Spinal cord (tissue), 10 donors: ENCODE data around the gene SMIM7. TPM values are rescaled to one million over a fixed set of nuclear protein-coding genes. Genes with fewer than 3 reads are reported as not detected.

Source experiments
- DNase-seq, 6 donors: peaks; one replicate each; pipeline versions ENCODE4 v3.0.0 to v3.0.0-alpha.2; 2013 to 2015; ENCODE audit warnings: low spot score in 6 of 6, low read depth in 4 of 6
- H3K27ac ChIP-seq: one replicate; pipeline ENCODE4 v1.5.1; 2013; ENCODE audit warnings: low read depth, low read length, control low read depth
- H3K27me3 ChIP-seq: one replicate; pipeline ENCODE4 v1.6.1; 2013; ENCODE audit warnings: low read length; ENCODE audit not compliant: control insufficient read depth, insufficient read depth
- H3K36me3 ChIP-seq: one replicate; pipeline ENCODE4 v1.6.1; 2013; ENCODE audit warnings: low read length; ENCODE audit not compliant: control insufficient read depth, insufficient read depth
- H3K4me1 ChIP-seq: one replicate; pipeline ENCODE4 v1.6.1; 2013; ENCODE audit warnings: low read length; ENCODE audit not compliant: control insufficient read depth, insufficient read depth
- H3K4me3 ChIP-seq: one replicate; pipeline ENCODE4 v1.5.1; 2013; ENCODE audit warnings: low read depth, low read length, control low read depth
- H3K9me3 ChIP-seq: one replicate; pipeline ENCODE4 v1.6.1; 2013; ENCODE audit warnings: low read length; ENCODE audit not compliant: control insufficient read depth, insufficient read depth
- whole genome bisulfite sequencing: methylation state at CpG from one replicate; pipeline ENCODE4 v1.1.5; 2013; ENCODE audit warnings: missing lambda C conversion rate; ENCODE audit not compliant: insufficient coverage; 5-methylcytosine and 5-hydroxymethylcytosine counted together
- polyA plus RNA-seq, 2 donors: library from polyadenylated mRNA; unstranded; fragments of 120-200 nt; gene quantifications; one replicate each; pipeline ENCODE4 v1.2.1, GENCODE V29; 2013; ENCODE audit not compliant: insufficient read length in 2 of 2
- total RNA-seq, 2 donors: library from RNA; depleted of rRNA in 1 of 2; stranded (reverse); fragments of 120-200 nt in 1 of 2; fragments of >200 nt in 1 of 2; gene quantifications; one replicate each; pipeline versions ENCODE4 v1.2.3 to v1.2.4, GENCODE V29; 2013 to 2014
- donor health status: healthy.

The SMIM7 gene
- total and polyA plus RNA-seq, 4 donors, result 70.9 to 127 (median 104) TPM

DNA sequence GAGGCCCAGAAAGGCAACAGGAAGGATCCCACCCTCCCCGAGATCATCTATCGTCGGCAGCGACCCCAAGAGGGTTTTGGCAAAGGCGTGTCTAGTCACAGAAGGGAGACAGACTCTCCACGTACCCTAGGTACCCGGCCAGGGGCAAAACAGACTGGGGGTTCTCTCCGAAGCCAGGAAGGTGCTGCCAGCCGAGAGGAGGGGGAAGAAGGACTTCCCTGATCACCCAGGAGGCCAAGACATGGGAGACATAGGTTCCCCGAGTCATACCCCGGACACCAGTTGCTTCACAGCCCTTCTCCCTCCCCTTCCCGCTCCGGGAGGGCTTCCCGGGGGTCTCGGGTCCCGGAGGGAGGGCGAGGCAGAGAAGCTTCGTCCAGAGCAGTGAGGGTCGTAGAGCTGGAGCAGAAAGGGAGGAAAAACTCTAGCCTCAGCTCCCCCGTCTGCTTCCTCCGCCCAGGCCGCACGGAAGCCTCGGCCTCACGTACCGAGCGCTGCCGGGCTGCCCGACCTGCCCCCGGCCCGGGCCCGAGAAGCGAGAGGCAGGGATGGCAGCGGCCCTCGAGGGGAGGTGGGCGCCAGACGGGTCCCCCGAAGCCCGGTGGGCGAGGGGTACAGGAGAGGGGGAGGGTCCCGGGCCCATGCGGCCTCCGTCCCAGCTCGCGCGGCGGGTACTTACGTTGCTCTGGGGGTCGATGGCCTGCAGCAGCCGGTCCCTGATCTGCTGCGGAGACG lies 32.6 kb downstream of the SMIM7 start:
- Histone ChIP-seq H3K27me3 (no peaks in the 10 kb centered on the region), H3K36me3 (peaks cover 23% of the 10 kb centered on the region), H3K27ac (peak overlapping the region; percentile 69), H3K9me3 (no peaks in the 10 kb centered on the region), H3K4me3 (peak overlapping the region; percentile 74), H3K4me1 (peaks cover 21% of the 10 kb centered on the region)
- DNase-seq, result peak in 1 of 6 donors; percentile 11
- WGBS, result under 1% methylated on average over 45 of the region's 52 CpGs

- H3K4me1 ChIP-seq, result peaks cover 21% of the 10 kb centered on the region
- no peaks in the 10 kb centered on the region for H3K9me3 ChIP-seq
- H3K27me3 ChIP-seq, result no peaks in the 10 kb centered on the region
- no peak for DNase-seq
- peak overlapping the region; percentile 69 for H3K27ac ChIP-seq
- peaks cover 23% of the 10 kb centered on the region for H3K36me3 ChIP-seq
- WGBS, result 0% methylated on average over 2 of the region's 12 CpGs
- H3K4me3 ChIP-seq, result peak overlapping the region; percentile 74
Measured at GRCh38 chr19:16626796-16627192, 33.1 kb downstream of the SMIM7 start.

- no peak overlapping the region for H3K27ac ChIP-seq
- peaks cover 21% of the 10 kb centered on the region for H3K4me1 ChIP-seq
- H3K4me3 ChIP-seq, result no peak overlapping the region
- peaks cover 15% of the 10 kb centered on the region for H3K36me3 ChIP-seq
- no peaks in the 10 kb centered on the region for H3K27me3 ChIP-seq
- no peak for DNase-seq
- 82% methylated on average over 9 of the region's 16 CpGs for WGBS
- no peaks in the 10 kb centered on the region for H3K9me3 ChIP-seq
Measured at GRCh38 chr19:16625163-16625958, 34.6 kb downstream of the SMIM7 start.

DNA sequence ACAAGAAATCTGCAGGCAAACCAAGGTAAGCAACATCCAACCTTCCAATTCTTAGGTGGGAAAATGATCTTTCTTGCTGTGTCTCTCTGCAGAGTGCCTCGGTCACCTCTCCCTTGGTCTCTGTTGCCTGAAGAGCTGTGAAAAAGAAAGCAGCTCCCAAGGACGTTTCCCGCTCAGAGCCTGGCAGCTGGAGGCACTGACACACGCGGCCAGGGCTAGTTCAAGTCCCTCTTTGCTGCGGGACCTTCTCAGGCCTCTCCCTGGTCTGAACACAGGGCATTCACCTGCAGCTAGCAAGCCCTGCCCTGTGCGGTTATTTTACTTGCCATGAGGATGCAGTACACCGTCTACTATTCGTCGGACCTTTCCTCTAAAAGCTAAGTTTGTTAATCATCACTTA lies 35.7 kb downstream of the SMIM7 start:
- no peak overlapping the region for H3K27ac ChIP-seq
- H3K4me1 ChIP-seq, result peaks cover 31% of the 10 kb centered on the region
- DNase-seq, result no peak
- no peaks in the 10 kb centered on the region for H3K27me3 ChIP-seq
- H3K4me3 ChIP-seq, result no peak overlapping the region
- H3K36me3 ChIP-seq, result peaks cover 11% of the 10 kb centered on the region
- 87% methylated on average over 10 of the region's 10 CpGs for whole genome bisulfite sequencing
- H3K9me3 ChIP-seq, result no peaks in the 10 kb centered on the region

DNA sequence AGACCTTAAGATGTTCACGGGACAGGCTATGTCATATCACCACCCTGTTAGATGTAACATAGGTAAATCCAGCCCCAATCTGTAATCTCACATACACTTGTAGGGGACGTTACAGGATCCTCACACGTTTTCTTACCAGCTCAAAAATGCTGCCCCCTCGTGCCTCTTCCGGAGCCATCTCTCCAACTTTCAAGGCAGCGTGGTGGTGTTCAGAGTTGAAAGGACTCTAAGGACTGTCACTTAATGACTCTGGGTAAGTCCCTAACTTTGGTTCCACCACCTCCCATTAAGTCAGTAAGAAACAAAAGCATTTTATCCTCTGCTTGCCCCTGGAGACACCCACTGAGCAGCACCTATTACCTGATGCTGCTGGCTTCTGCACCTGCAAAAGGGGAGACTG lies 36.4 kb downstream of the SMIM7 start:
- Histone ChIP-seq H3K27ac (no peak overlapping the region), H3K4me1 (peaks cover 26% of the 10 kb centered on the region), H3K4me3 (no peak overlapping the region), H3K9me3 (no peaks in the 10 kb centered on the region), H3K36me3 (peaks cover 11% of the 10 kb centered on the region), H3K27me3 (no peaks in the 10 kb centered on the region)
- DNase-seq, result no peak
- 88% methylated on average over 1 of the region's 6 CpGs for WGBS

DNA sequence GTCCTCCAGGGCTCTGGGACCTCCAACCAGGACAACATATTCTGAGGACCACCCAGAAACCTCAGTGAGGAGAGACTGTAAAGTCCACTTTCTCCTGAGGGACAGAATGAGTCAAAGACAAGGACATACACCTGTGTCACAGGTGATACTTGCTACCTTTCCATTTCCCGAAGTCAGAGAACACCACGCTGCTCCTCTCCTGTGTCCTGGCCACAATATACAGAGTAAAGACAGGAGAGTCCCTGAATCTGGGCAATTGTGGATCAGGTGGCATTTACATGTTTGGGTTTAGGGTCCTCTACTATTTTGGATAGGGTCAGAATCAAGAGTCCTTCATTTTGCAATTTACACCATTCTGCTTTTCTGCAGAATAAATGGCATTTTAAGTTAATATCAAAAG lies 36.9 kb downstream of the SMIM7 start:
- Histone ChIP-seq H3K4me1 (peaks cover 26% of the 10 kb centered on the region), H3K36me3 (peaks cover 13% of the 10 kb centered on the region), H3K27me3 (no peaks in the 10 kb centered on the region), H3K27ac (no peak overlapping the region), H3K9me3 (no peaks in the 10 kb centered on the region), H3K4me3 (no peak overlapping the region)
- no peak for DNase-seq
- no CpG with 5 or more reads among the region's 2 CpGs for WGBS

DNA sequence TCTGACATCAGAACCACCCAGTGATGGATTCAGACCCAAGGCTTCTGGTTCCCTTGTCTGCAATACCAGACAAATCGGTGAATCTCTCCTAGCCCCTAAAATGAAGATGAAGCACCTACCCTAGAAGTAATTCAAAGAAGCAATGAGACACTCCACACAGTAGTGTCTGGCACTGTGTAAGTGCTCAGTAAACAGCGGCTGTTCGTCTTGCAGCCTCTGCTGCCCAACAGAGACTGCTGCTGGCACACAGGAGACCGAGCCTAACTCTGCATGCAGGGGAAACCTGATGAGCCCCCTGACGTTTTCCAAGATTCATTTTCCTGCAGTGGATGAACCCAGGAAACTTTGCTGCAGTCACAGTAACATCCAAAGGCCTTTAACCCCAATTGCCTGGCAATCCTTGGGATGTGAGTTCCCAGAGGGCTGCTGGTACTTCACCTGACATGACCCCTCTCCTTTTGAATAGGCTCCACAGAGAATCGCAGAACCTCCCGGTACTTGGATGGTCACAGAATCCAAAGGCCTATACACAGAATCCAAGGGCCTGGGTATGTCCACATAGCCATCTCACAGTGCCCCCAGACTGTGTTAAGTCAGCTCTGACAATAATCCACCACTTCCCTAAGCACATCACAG lies 38.7 kb downstream of the SMIM7 start:
- no peak overlapping the region for H3K4me3 ChIP-seq
- peaks cover 14% of the 10 kb centered on the region for H3K36me3 ChIP-seq
- peaks cover 16% of the 10 kb centered on the region for H3K4me1 ChIP-seq
- no peak overlapping the region for H3K27ac ChIP-seq
- no peak for DNase-seq
- 78% methylated on average over 6 of the region's 7 CpGs for WGBS
- H3K9me3 ChIP-seq, result no peaks in the 10 kb centered on the region
- no peaks in the 10 kb centered on the region for H3K27me3 ChIP-seq

- DNase-seq, result no peak
- Histone ChIP-seq H3K4me3 (no peak overlapping the region), H3K27me3 (no peaks in the 10 kb centered on the region), H3K4me1 (peaks cover 16% of the 10 kb centered on the region), H3K27ac (no peak overlapping the region), H3K9me3 (no peaks in the 10 kb centered on the region), H3K36me3 (peaks cover 14% of the 10 kb centered on the region)
- no CpG with 5 or more reads among the region's 3 CpGs for WGBS
Measured at GRCh38 chr19:16620584-16620983, 39.4 kb downstream of the SMIM7 start.

DNA sequence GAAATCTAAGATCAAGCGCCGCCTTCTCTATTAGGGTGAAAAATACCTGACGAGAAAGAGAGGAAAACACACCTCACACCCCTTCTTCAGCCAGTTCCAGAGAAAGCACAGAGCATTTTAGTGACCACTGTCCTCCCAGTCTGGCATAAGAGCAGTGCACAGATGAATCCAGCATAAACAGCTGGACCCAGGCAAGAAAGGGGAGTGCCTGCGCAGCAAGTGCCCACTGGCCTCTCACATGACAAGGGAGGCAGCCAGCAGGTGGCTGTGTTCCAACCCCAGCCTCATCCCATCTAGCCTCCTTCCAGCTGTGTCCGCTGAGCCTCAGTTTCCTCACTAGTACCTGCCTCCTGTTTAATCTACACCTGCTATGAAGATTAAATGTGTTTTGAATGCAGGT lies 39.9 kb downstream of the SMIM7 start:
- no peak for DNase-seq
- peaks cover 14% of the 10 kb centered on the region for H3K4me1 ChIP-seq
- H3K4me3 ChIP-seq, result no peak overlapping the region
- peaks cover 11% of the 10 kb centered on the region for H3K36me3 ChIP-seq
- H3K27ac ChIP-seq, result no peak overlapping the region
- H3K27me3 ChIP-seq, result no peaks in the 10 kb centered on the region
- WGBS, result 53% methylated on average over 2 of the region's 5 CpGs
- no peaks in the 10 kb centered on the region for H3K9me3 ChIP-seq
